GM21447 (cell line): ENCODE results near the gene ZNF438.
"Not testable (repeated sequence)": the region's sequence is repeated elsewhere in the genome, so short reads cannot be mapped to it uniquely, and the experiment has no call there.

Experiments used
- ATAC-seq: cut with Tn5 transposase; IDR thresholded peaks from one replicate; pipeline ENCODE4 v1.9.1; 2021; ENCODE audit not compliant: unreplicated experiment

Gene ZNF438, protein sequence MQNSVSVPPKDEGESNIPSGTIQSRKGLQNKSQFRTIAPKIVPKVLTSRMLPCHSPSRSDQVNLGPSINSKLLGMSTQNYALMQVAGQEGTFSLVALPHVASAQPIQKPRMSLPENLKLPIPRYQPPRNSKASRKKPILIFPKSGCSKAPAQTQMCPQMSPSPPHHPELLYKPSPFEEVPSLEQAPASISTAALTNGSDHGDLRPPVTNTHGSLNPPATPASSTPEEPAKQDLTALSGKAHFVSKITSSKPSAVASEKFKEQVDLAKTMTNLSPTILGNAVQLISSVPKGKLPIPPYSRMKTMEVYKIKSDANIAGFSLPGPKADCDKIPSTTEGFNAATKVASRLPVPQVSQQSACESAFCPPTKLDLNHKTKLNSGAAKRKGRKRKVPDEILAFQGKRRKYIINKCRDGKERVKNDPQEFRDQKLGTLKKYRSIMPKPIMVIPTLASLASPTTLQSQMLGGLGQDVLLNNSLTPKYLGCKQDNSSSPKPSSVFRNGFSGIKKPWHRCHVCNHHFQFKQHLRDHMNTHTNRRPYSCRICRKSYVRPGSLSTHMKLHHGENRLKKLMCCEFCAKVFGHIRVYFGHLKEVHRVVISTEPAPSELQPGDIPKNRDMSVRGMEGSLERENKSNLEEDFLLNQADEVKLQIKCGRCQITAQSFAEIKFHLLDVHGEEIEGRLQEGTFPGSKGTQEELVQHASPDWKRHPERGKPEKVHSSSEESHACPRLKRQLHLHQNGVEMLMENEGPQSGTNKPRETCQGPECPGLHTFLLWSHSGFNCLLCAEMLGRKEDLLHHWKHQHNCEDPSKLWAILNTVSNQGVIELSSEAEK

GRCh38 chr10:31031558-31032257 is at the start of gene ZNF438:
Gene ZNF438, minus strand, starts transcription at chr10:31031865. Its CDS starts 154,831 bp downstream, at chr10:30877034.
- peak; percentile 84 for ATAC-seq

GRCh38 chr10:31076610-31076988 is 44.9 kb upstream of the ZNF438 start:
- ATAC-seq: no peak

GRCh38 chr10:31075881-31076609 is 44.4 kb upstream of the ZNF438 start:
- ATAC-seq: no peak

- no peak for ATAC-seq
These were observed 43.8 kb upstream of the ZNF438 start for GRCh38 chr10:31075434-31075833.

DNA sequence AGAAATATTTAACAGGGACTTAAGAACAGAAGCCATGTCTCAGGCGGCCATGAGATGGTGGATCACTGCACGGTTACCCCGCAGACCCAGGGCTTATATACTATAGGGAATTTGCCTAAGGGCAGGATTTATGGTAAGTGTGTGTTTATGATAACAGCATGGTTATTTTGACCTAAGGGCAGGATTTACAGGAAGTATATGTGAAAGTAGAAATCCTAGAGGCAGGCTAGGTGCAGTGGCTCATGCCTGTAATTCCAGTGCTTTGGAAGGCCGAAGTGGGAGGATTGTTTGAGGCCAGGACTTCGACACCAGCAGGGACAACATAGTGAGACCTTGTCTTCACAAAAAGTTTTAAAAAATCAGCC is 43.0 kb upstream of the ZNF438 start:
- no peak for ATAC-seq

GRCh38 chr10:31073996-31074721 is 42.5 kb upstream of the ZNF438 start:
- ATAC-seq: no peak

GRCh38 chr10:31073211-31073610 is 41.5 kb upstream of the ZNF438 start:
- no peak for ATAC-seq

- ATAC-seq: no peak
These were observed 40.8 kb upstream of the ZNF438 start for GRCh38 chr10:31072451-31072850.

DNA sequence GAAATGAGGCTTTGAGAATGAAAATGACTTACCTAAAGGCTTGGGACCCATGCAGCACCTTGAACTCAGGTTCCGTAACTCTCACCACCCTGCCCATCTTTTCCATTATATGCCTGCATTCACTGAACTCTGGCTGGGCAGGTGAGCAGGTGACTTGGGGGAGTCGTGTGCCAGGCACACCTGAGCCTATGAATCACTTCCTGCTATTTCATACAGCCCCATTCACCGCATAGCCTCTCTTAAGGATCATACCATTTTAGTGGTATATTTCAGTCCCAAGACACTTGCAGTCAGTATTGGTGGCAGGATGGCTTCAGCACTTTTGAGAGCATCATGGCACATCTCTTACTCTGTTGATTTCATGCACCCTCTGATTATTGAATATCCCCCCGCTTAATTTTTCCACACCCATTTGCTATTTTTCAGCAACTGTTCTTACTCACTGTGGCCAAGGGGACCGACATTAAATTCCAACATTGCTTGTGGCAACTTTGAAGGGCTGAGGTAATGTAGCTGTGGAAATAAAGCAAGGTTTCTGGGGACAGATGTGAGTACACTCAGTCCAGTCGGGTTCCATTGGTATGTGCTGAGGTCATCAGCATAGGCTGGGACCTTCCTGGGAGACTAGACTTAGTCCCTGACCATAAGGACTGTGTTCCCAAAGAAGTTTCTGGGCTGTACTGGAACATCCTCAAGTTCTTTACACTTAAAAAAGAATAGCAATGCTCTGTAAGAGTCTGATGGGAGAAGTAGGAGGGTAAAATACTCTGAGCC is 39.8 kb upstream of the ZNF438 start:
- ATAC-seq: no peak

- ATAC-seq: no peak
These were observed 39.0 kb upstream of the ZNF438 start for GRCh38 chr10:31070691-31071090.

GRCh38 chr10:31070025-31070424 is 38.4 kb upstream of the ZNF438 start:
- no peak for ATAC-seq

GRCh38 chr10:31069411-31069810 is 37.7 kb upstream of the ZNF438 start:
- ATAC-seq: no peak

- ATAC-seq: no peak
These were observed 32.7 kb upstream of the ZNF438 start for GRCh38 chr10:31064348-31064747.

- no peak for ATAC-seq
These were observed 32.2 kb upstream of the ZNF438 start for GRCh38 chr10:31063841-31064240.

GRCh38 chr10:31062856-31063255 is 31.2 kb upstream of the ZNF438 start:
- no peak for ATAC-seq

DNA sequence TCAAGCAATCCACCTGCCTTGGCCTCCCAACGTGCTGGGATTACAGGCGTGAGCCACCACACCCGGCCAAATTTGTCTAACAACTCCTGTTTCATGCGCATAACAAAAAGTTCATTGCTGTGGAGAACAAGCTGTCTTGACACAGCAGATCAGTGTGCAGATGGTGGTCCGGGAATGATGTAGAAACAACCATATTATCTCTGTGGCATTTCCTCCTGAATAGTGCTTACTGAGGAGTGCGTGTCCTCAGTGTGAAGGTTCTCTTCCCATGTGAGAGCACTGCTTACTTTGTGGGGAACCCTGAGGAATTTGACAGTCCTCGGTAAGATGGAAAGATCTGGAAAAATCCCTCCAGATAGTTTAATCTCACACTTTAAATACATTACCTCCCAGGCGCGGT is 30.3 kb upstream of the ZNF438 start:
- no peak for ATAC-seq

- no peak for ATAC-seq
These were observed 27.4 kb upstream of the ZNF438 start for GRCh38 chr10:31058795-31059703.

DNA sequence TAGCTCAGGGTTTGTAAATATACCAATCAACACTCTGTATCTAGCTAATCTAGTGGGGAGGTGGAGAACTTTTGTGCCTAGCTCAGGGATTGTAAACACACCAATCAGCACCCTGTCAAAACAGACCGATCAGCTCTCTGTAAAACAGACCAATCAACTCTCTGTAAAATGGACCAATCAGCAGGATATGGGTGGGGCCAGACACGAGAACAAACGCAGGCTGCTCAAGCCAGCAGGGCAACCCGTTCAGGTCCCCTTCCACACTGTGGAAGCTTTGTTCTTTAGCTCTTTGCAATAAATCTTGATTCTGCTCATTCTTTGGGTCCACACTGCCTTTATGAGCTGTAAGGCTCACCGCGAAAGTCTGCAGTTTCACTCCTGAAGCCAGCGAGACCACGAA is 25.0 kb upstream of the ZNF438 start:
- ATAC-seq: not testable (repeated sequence)
